Astrocyte of the cerebellum (primary cell): ENCODE measurements around the gene FANCD2.
A peak's percentile ranks its signal among the peaks of the same experiment; 100 is the strongest.
"Not testable (repeated sequence)": the region's sequence is repeated elsewhere in the genome, so short reads cannot be mapped to it uniquely, and the experiment has no call there.

Experiments
- DNase-seq: peaks from one replicate; pipeline ENCODE4 v3.0.0-alpha.2; 2011; ENCODE audit warnings: low read depth
- H3K4me3 ChIP-seq: 2 replicates; pipeline ENCODE4 v1.5.1; 2011; ENCODE audit warnings: mild to moderate bottlenecking, low read depth, low read length, moderate library complexity
- CTCF ChIP-seq: IDR thresholded peaks from 2 replicates; pipeline ENCODE4 v1.5.1; 2012; ENCODE audit warnings: low read length, low read depth, moderate library complexity, mild to moderate bottlenecking; ENCODE audit errors: missing control alignments
- in situ Hi-C: cut with HindIII; loops from 2 replicates; pipeline ENCODE4 v1.10.0; 2017; ENCODE audit warnings: low sequenced_read_pairs

Gene FANCD2

GRCh38 chr3:10121064-10121463 is 94.8 kb downstream of the FANCD2 start:
- DNase-seq: no peak
- TF ChIP-seq CTCF: no peak
- no peak overlapping the region for H3K4me3 ChIP-seq
- in situ Hi-C loops: no loop called here

- no peak for TF ChIP-seq CTCF
- H3K4me3 ChIP-seq: no peak overlapping the region
- in situ Hi-C loops: no loop called here
- DNase-seq: no peak
These were observed 96.5 kb downstream of the FANCD2 start for GRCh38 chr3:10122724-10123123.

GRCh38 chr3:10135872-10136271 is 109.6 kb downstream of the FANCD2 start:
- H3K4me3 ChIP-seq, in situ Hi-C loops, DNase-seq: not testable (repeated sequence)

GRCh38 chr3:10136426-10137005 is 110.3 kb downstream of the FANCD2 start:
- no peak overlapping the region for H3K4me3 ChIP-seq
- no peak for TF ChIP-seq CTCF
- in situ Hi-C loops: no loop called here
- no peak for DNase-seq

GRCh38 chr3:10137178-10137577 is 110.9 kb downstream of the FANCD2 start:
- DNase-seq: no peak
- H3K4me3 ChIP-seq: no peak overlapping the region
- in situ Hi-C loops: no loop called here
- no peak for TF ChIP-seq CTCF

GRCh38 chr3:10140996-10141546 is 114.8 kb downstream of the FANCD2 start:
- no peak for TF ChIP-seq CTCF
- in situ Hi-C loops: loop anchor here (10.0 kb wide), 1 partner anchor 64 kb away; no protein-coding TSS in a partner anchor
- peak overlapping the region; percentile 61 for H3K4me3 ChIP-seq
- no peak for DNase-seq

- DNase-seq: no peak
- TF ChIP-seq CTCF: no peak
- H3K4me3 ChIP-seq: peak overlapping the region; percentile 61
- in situ Hi-C loops: loop anchor here (10.0 kb wide), 1 partner anchor 62 kb away; no protein-coding TSS in a partner anchor
These were observed 116.7 kb downstream of the FANCD2 start for GRCh38 chr3:10142707-10143560.
